ENCODE data around the gene FAM110C.

Gene FAM110C

DNA sequence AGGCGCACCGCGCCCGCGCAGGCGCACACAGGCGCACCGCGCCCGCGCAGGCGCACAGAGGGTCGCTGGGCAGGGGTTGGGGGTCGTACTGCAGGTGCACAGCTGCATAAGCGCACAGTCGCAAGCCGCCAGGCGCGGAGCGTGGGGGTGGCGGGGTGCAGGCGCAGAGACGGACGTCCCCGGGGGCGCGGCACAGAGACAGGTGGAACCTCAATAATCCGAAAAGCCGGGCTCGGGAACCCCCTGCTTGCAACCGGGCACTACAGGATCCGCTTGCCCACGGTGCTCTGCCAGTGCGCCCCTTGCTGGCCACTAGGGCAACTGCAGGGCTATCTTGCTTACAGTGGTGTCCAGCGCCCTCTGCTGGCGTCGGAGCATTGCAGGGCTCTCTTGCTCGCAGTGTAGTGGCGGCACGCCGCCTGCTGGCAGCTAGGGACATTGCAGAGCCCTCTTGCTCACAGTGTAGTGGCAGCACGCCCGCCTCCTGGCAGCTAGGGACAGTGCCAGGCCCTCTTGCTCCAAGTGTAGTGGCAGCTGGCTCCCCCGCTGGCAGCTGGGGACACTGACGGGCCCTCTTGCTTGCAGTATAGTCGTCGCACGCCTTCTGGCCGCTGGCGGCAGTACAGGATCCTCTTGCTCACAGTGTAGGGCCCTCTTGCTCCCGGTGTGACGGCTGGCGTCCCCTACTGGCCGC, 34.9 kb downstream of the FAM110C start:
- Histone ChIP-seq H4K20me1 (ENCODE audit: insufficient read depth, low read length) (no peaks in the 10 kb centered on the region), H2AFZ (ENCODE audit: low read depth, low read length) (no peak overlapping the region), H3K4me3 (ENCODE audit: low read length) (no peak overlapping the region), H3K4me2 (ENCODE audit: low read length) (no peak overlapping the region), H3K9me3 (ENCODE audit: insufficient read depth, low read length) (no peaks in the 10 kb centered on the region), H3K36me3 (replicated peaks; ENCODE audit: low read depth, low read length) (no peaks in the 10 kb centered on the region), H3K27ac (ENCODE audit: low read length) (no peak overlapping the region), H3K79me2 (ENCODE audit: low read length) (no peaks in the 10 kb centered on the region), H3K4me1 (ENCODE audit: low read length) (no peaks in the 10 kb centered on the region), H3K27me3 (ENCODE audit: low read depth, low read length) (no peaks in the 10 kb centered on the region), H3K9ac (ENCODE audit: low read length) (no peak overlapping the region)
- TF ChIP-seq, protein P1, sequence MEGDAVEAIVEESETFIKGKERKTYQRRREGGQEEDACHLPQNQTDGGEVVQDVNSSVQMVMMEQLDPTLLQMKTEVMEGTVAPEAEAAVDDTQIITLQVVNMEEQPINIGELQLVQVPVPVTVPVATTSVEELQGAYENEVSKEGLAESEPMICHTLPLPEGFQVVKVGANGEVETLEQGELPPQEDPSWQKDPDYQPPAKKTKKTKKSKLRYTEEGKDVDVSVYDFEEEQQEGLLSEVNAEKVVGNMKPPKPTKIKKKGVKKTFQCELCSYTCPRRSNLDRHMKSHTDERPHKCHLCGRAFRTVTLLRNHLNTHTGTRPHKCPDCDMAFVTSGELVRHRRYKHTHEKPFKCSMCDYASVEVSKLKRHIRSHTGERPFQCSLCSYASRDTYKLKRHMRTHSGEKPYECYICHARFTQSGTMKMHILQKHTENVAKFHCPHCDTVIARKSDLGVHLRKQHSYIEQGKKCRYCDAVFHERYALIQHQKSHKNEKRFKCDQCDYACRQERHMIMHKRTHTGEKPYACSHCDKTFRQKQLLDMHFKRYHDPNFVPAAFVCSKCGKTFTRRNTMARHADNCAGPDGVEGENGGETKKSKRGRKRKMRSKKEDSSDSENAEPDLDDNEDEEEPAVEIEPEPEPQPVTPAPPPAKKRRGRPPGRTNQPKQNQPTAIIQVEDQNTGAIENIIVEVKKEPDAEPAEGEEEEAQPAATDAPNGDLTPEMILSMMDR (IDR thresholded peaks at IDR 0.05; ENCODE audit: low read depth, low read length) = peak; percentile 22; the same call in 1 of the 2 replicates
- no peak for TF ChIP-seq EZH2phosphoT487 (IDR thresholded peaks at IDR 0.05; ENCODE audit: low read depth)

DNA sequence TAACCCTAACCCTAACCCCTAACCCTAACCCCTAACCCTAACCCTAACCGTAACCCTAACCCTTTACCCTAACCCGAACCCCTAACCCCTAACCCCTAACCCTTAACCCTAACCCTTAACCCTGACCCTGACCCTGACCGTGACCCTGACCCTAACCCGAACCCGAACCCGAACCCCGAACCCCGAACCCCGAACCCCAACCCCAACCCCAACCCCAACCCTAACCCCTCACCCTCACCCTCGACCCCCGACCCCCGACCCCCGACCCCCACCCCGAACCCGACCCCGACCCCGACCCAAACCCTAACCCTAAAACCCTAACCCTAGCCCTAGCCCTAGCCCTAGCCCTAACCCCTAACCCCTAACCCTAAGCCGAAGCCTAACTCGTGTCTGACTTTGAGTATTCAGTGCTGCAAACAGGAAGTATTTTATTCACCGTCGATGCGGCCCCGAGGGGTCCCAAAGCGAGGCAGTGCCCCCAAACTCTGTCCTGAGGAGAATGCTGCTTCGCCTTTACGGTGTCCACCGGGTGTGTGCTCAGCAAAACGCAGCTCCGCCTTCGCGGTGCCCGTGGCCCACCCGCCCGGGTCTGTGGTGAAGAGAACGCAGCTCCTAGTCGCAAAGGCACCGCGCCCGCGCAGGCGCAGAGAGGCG, 36.0 kb downstream of the FAM110C start:
- H3K27me3 ChIP-seq (ENCODE audit: low read depth, low read length) = no peaks in the 10 kb centered on the region
- no peak overlapping the region for H3K4me3 ChIP-seq (ENCODE audit: low read length)
- no peak overlapping the region for H2AFZ ChIP-seq (ENCODE audit: low read depth, low read length)
- no peaks in the 10 kb centered on the region for H3K4me1 ChIP-seq (ENCODE audit: low read length)
- TF ChIP-seq, protein P1 (IDR thresholded peaks at IDR 0.05; ENCODE audit: low read depth, low read length) = no peak
- no peak for TF ChIP-seq EZH2phosphoT487 (IDR thresholded peaks at IDR 0.05; ENCODE audit: low read depth)
- H3K4me2 ChIP-seq (ENCODE audit: low read length) = no peak overlapping the region
- H3K79me2 ChIP-seq (ENCODE audit: low read length) = no peaks in the 10 kb centered on the region
- no peaks in the 10 kb centered on the region for H3K36me3 ChIP-seq (replicated peaks; ENCODE audit: low read depth, low read length)
- H3K27ac ChIP-seq (ENCODE audit: low read length) = no peak overlapping the region
- H4K20me1 ChIP-seq (ENCODE audit: insufficient read depth, low read length) = no peaks in the 10 kb centered on the region
- H3K9ac ChIP-seq (ENCODE audit: low read length) = no peak overlapping the region
- H3K9me3 ChIP-seq (ENCODE audit: insufficient read depth, low read length) = no peaks in the 10 kb centered on the region

Data from OCI-LY3 (cell line).